H1 (cell line): ENCODE data around the gene EBLN2. TPM values are rescaled to one million over a fixed set of nuclear protein-coding genes. Genes with fewer than 3 reads are reported as not detected.

ENCODE experiments used
- CTCF ChIA-PET: fragments of 300-600 bp; sonication (Branson Sonifier 250); formaldehyde crosslinking; loops from one replicate; lab custom pipeline; 2021; ENCODE audit not compliant: partially characterized antibody; lab: Charles Lee
- POLR2A ChIA-PET: fragments of 300-600 bp; sonication (Branson Sonifier 250); formaldehyde crosslinking; loops from one replicate; lab custom pipeline; 2021; ENCODE audit warnings: inconsistent platforms; ENCODE audit not compliant: partially characterized antibody; lab: Charles Lee
- DNase-seq, 2 experiments: peaks; one replicate each; pipeline versions ENCODE4 v3.0.0 to v3.0.0-alpha.2; 2010 to 2022; ENCODE audit warnings: low spot score in 2 of 2, low read depth in 1 of 2, mixed read lengths in 1 of 2
- FAIRE-seq: peaks from 2 replicates; lab custom pipeline; 2011; peaks lifted over from hg19 to GRCh38; lab: Jason Lieb, UNC
- H2AFZ ChIP-seq: 2 replicates; pipeline ENCODE4 v1.8.1; 2012; ENCODE audit warnings: low read length, inconsistent platforms
- H2AK5ac ChIP-seq: 2 replicates; pipeline ENCODE4 v1.6.1; 2013; ENCODE audit warnings: low read depth, low read length
- H2BK120ac ChIP-seq: replicated peaks from 2 replicates; pipeline ENCODE3; 2013; ENCODE audit warnings: low read depth, low read length, inconsistent platforms
- H2BK12ac ChIP-seq: 2 replicates; pipeline ENCODE4 v1.6.1; 2013; ENCODE audit warnings: low read depth, low read length
- H2BK15ac ChIP-seq: 2 replicates; pipeline ENCODE4 v1.6.1; 2013; ENCODE audit warnings: low read length
- H2BK20ac ChIP-seq: 2 replicates; pipeline ENCODE4 v1.6.1; 2013; ENCODE audit warnings: low read length
- H2BK5ac ChIP-seq: 2 replicates; pipeline ENCODE4 v1.6.1; 2013; ENCODE audit warnings: low read depth, low read length
- H3K14ac ChIP-seq: 2 replicates; pipeline ENCODE4 v1.6.1; 2013; ENCODE audit warnings: inconsistent platforms; ENCODE audit not compliant: insufficient read length
- H3K18ac ChIP-seq: 2 replicates; pipeline ENCODE4 v1.6.1; 2013; ENCODE audit warnings: low read length; ENCODE audit errors: extremely low read depth
- H3K23ac ChIP-seq: 2 replicates; pipeline ENCODE4 v1.6.1; 2013; ENCODE audit warnings: inconsistent platforms; ENCODE audit not compliant: insufficient read length
- H3K23me2 ChIP-seq: 2 replicates; pipeline ENCODE4 v1.6.1; 2013; ENCODE audit warnings: low read depth, low read length
- H3K27ac ChIP-seq: 2 replicates; pipeline ENCODE4 v1.6.1; 2011; ENCODE audit warnings: low read depth, low read length, inconsistent platforms
- H3K27me3 ChIP-seq, 4 experiments: replicated peaks in 1 of 4; 1 replicate in 1 of 4; 2 replicates in 3 of 4; pipeline versions ENCODE4 v1.6.1 to v1.8.1; 2011 to 2013; ENCODE audit warnings: low read length in 3 of 4, mild to moderate bottlenecking in 3 of 4, inconsistent platforms in 2 of 4, mixed read lengths in 2 of 4, moderate library complexity in 1 of 4; ENCODE audit not compliant: control insufficient read depth in 3 of 4, insufficient read depth in 3 of 4; ENCODE audit errors: extremely low read depth in 1 of 4
- H3K36me3 ChIP-seq, 4 experiments: 2 replicates each; pipeline versions ENCODE4 v1.6.1 to v1.8.1; 2011 to 2013; ENCODE audit warnings: mild to moderate bottlenecking in 4 of 4, low read length in 3 of 4, moderate library complexity in 2 of 4, control low read depth in 1 of 4, inconsistent platforms in 1 of 4; ENCODE audit not compliant: insufficient read depth in 4 of 4, control insufficient read depth in 2 of 4
- H3K4ac ChIP-seq: replicated peaks from 2 replicates; pipeline ENCODE3; 2013; ENCODE audit warnings: low read length, low read depth, mixed read lengths, inconsistent platforms; ENCODE audit not compliant: insufficient read length
- H3K4me1 ChIP-seq, 4 experiments: replicated peaks in 1 of 4; 1 replicate in 1 of 4; 2 replicates in 3 of 4; pipeline versions ENCODE4 v1.6.1 to v1.8.1; 2011 to 2013; ENCODE audit warnings: low read length in 3 of 4, inconsistent platforms in 2 of 4, mixed read lengths in 1 of 4; ENCODE audit not compliant: insufficient read depth in 4 of 4, control insufficient read depth in 3 of 4
- H3K4me2 ChIP-seq, 2 experiments: 2 replicates each; pipeline versions ENCODE4 v1.6.1 to v1.8.1; 2011 to 2013; ENCODE audit warnings: low read depth in 2 of 2, low read length in 2 of 2, control low read depth in 1 of 2, inconsistent platforms in 1 of 2, mild to moderate bottlenecking in 1 of 2; ENCODE audit not compliant: insufficient read depth in 1 of 2
- H3K4me3 ChIP-seq, 4 experiments: fragments of 200-600, 300-600 bp in 1 of 4; sonication (generic), shearing (Covaris generic), sonication (Bioruptor Twin) in 1 of 4; 2 replicates each; pipeline versions ENCODE4 v1.5.1 to v1.8.1; 2011 to 2016; ENCODE audit warnings: low read length in 4 of 4, low read depth in 3 of 4, control low read depth in 2 of 4, inconsistent platforms in 2 of 4, mild to moderate bottlenecking in 2 of 4, mixed read lengths in 1 of 4, moderate library complexity in 1 of 4; ENCODE audit not compliant: insufficient read depth in 2 of 4; ENCODE audit errors: extremely low read depth in 1 of 4
- H3K56ac ChIP-seq: replicated peaks from 2 replicates; pipeline ENCODE3; 2013; ENCODE audit warnings: low read depth, mild to moderate bottlenecking, mixed read lengths, low read length, inconsistent platforms; ENCODE audit not compliant: insufficient read length
- H3K79me1 ChIP-seq: 2 replicates; pipeline ENCODE4 v1.6.1; 2013; ENCODE audit warnings: low read depth, low read length, control low read depth
- H3K79me2 ChIP-seq, 2 experiments: 2 replicates each; pipeline versions ENCODE4 v1.6.1 to v1.8.1; 2012 to 2013; ENCODE audit warnings: low read length in 2 of 2, mild to moderate bottlenecking in 2 of 2, inconsistent platforms in 1 of 2; ENCODE audit not compliant: insufficient read depth in 2 of 2, control insufficient read depth in 1 of 2
- H3K9ac ChIP-seq, 4 experiments: replicated peaks in 1 of 4; 1 replicate in 1 of 4; 2 replicates in 3 of 4; pipeline versions ENCODE4 v1.6.1 to v1.8.1; 2011 to 2013; ENCODE audit warnings: low read depth in 3 of 4, low read length in 3 of 4, control low read depth in 2 of 4, mild to moderate bottlenecking in 2 of 4, moderate library complexity in 2 of 4, inconsistent platforms in 1 of 4; ENCODE audit errors: extremely low read depth in 1 of 4
- H3K9me3 ChIP-seq, 2 experiments: 2 replicates each; pipeline versions ENCODE4 v1.6.1 to v1.8.1; 2012 to 2013; ENCODE audit warnings: mild to moderate bottlenecking in 2 of 2, moderate library complexity in 2 of 2, control low read depth in 1 of 2, inconsistent platforms in 1 of 2, low read depth in 1 of 2, low read length in 1 of 2, mixed read lengths in 1 of 2; ENCODE audit not compliant: insufficient read depth in 2 of 2
- H4K20me1 ChIP-seq, 2 experiments: replicated peaks in 1 of 2; 2 replicates each; pipeline versions ENCODE3 to v1.8.1; 2011 to 2013; ENCODE audit warnings: inconsistent platforms in 2 of 2, low read length in 2 of 2, mild to moderate bottlenecking in 1 of 2; ENCODE audit not compliant: insufficient read depth in 2 of 2, control insufficient read depth in 1 of 2
- H4K5ac ChIP-seq: 2 replicates; pipeline ENCODE4 v1.6.1; 2013; ENCODE audit warnings: low read length, low read depth, mixed read lengths, inconsistent platforms; ENCODE audit not compliant: insufficient read length
- H4K8ac ChIP-seq: 2 replicates; pipeline ENCODE4 v1.8.0; 2013; ENCODE audit warnings: mild to moderate bottlenecking, moderate library complexity, low read length, inconsistent platforms; ENCODE audit not compliant: insufficient read depth; ENCODE audit errors: extremely low read depth
- H4K91ac ChIP-seq: replicated peaks from 2 replicates; pipeline ENCODE3; 2013; ENCODE audit warnings: low read length, mixed read lengths, inconsistent platforms; ENCODE audit not compliant: insufficient read length
- ASH2L ChIP-seq: fragments of 200-600, 300-600 bp; sonication (generic); IDR thresholded peaks from one replicate; pipeline ENCODE4 v1.7.1; 2017; ENCODE audit warnings: low read length
- GTF2F1 ChIP-seq: IDR thresholded peaks from 2 replicates; pipeline ENCODE4 v1.6.1; 2012; ENCODE audit warnings: low read depth, low read length, improper control_type of control experiment, borderline replicate concordance
- JUN ChIP-seq: IDR thresholded peaks from 2 replicates; pipeline ENCODE4 v1.6.1; 2011; ENCODE audit warnings: low read depth, mild to moderate bottlenecking, improper control_type of control experiment, low read length
- POLR2A ChIP-seq, 2 experiments: IDR thresholded peaks; 1 replicate in 1 of 2; 2 replicates in 1 of 2; pipeline ENCODE4 v1.6.1; 2011; ENCODE audit warnings: low read depth in 2 of 2, low read length in 2 of 2, mild to moderate bottlenecking in 2 of 2; ENCODE audit errors: control extremely low read depth in 1 of 2
- POLR2AphosphoS5 ChIP-seq: IDR thresholded peaks from 2 replicates; pipeline ENCODE4 v1.6.1; 2011; ENCODE audit warnings: low read depth, low read length
- WGBS, 2 experiments: shearing (Covaris generic) in 1 of 2; methylation state at CpG; one replicate each; pipeline versions ENCODE4 v1.1.6 to v1.1.7; 2013 to 2015; ENCODE audit warnings: low lambda C conversion rate in 2 of 2, mixed read lengths in 2 of 2, inconsistent platforms in 1 of 2, low coverage in 1 of 2, missing lambda C conversion rate in 1 of 2; ENCODE audit not compliant: insufficient replicate concordance in 2 of 2, insufficient coverage in 1 of 2, insufficient read length in 1 of 2; ENCODE audit errors: extremely low coverage in 1 of 2, missing lambda C conversion rate in 1 of 2; 5-methylcytosine and 5-hydroxymethylcytosine counted together
- polyA plus RNA-seq, 7 experiments: library from polyadenylated mRNA; depleted of rRNA in 3 of 7; stranded (reverse) in 5 of 7; unstranded in 2 of 7; fragments of >200 nt in 5 of 7; fragments of 200-250 nt in 2 of 7; gene quantifications; 1 replicate in 5 of 7; 2 replicates in 1 of 7; 4 replicates in 1 of 7; pipeline versions ENCODE4 v1.2.1 to v1.2.3, GENCODE V29; 2011 to 2013; ENCODE audit warnings: missing spikeins in 2 of 7, mixed read lengths in 2 of 7
- total RNA-seq: library from RNA; stranded (reverse); fragmentation: NEBNext Ultra II Directional; extraction: Animal tissue kit (Norgen Biotek cat#: 25700); gene quantifications from 2 replicates; pipeline ENCODE4 v1.2.1, GENCODE V29; 2021

The EBLN2 gene
- total and polyA plus RNA-seq, 2 of the 8 experiments (the other 6 are each of a cell fraction or from before 2014, with no cell fraction given): 1.9 to 3.8 TPM

- Histone ChIP-seq H3K27ac (no peak overlapping the region), H3K9me3 (no peaks in the 10 kb centered on the region), H4K91ac (no peak overlapping the region), H2AK5ac (no peak overlapping the region), H4K20me1 (peaks cover 0 to 1% of the 10 kb centered on the region in 2 experiments), H3K4me3 (no peak overlapping the region), H3K79me1 (no peaks in the 10 kb centered on the region; the same call in 1 of the 2 replicates), H4K5ac (no peak overlapping the region), H3K23me2 (no peaks in the 10 kb centered on the region), H2BK12ac (no peak overlapping the region), H3K36me3 (peaks cover 1 to 22% (median 3%) of the 10 kb centered on the region in 4 experiments; a peak in 4 of 8 replicates), H2BK5ac (no peak overlapping the region), H3K4ac (no peak overlapping the region), H3K79me2 (no peaks in the 10 kb centered on the region), H3K18ac (no peak overlapping the region), H3K4me2 (no peak overlapping the region), H2BK20ac (no peak overlapping the region), H2AFZ (no peak overlapping the region), H2BK120ac (no peak overlapping the region), H3K56ac (no peak overlapping the region), H3K9ac (no peak overlapping the region), H3K14ac (no peak overlapping the region), H3K27me3 (no peaks in the 10 kb centered on the region), H3K23ac (no peak overlapping the region), H2BK15ac (no peak overlapping the region), H3K4me1 (peaks cover 0 to 11% (median 3%) of the 10 kb centered on the region in 4 experiments; a peak in 4 of 7 replicates), H4K8ac (no peak overlapping the region)
- POLR2A ChIA-PET: interaction anchor here (1.3 to 1.9 kb wide), 2 partner anchors 73 to 81 kb away, joined by 3 to 8 read pairs; partner anchors contain the start of gene PPP4R2
- FAIRE-seq (no peak), DNase-seq (no peak)
- CTCF ChIA-PET: interaction anchor here (1.0 kb wide), 1 partner anchor 17 kb away, joined by 3 read pairs; no protein-coding TSS in a partner anchor
- TF ChIP-seq POLR2A (IDR thresholded peaks at IDR 0.05; ENCODE audit: control extremely low read depth in 1 of 2, low read depth in 2 of 2, low read length in 2 of 2) (peak; percentile 6 to 24; a peak in 1 of 3 replicates), GTF2F1 (no peak), JUN (no peak), ASH2L (no peak), POLR2AphosphoS5 (peak; percentile 65; the same call in 1 of the 2 replicates)
- 87% methylated on average over 14 of the region's 14 CpGs; no CpG with 5 or more reads in 1 of the 2 experiments for WGBS, 2 experiments
These were observed 8.5 kb downstream of the EBLN2 start for GRCh38 chr3:73069775-73070444.
